Motor neuron (in vitro differentiated cells): ENCODE results near the gene ADAMTS8. TPM values are rescaled to one million over a fixed set of nuclear protein-coding genes. Genes with fewer than 3 reads are reported as not detected.

Experiments
- ATAC-seq, 8 experiments: fragments of 200-7000 bp; cut with Tn5 transposase; replicated peaks in 6 of 8; 2 replicates each; pipeline ENCODE4 v1.8.0; 2021; ENCODE audit warnings: mild to moderate bottlenecking in 8 of 8, moderate library complexity in 8 of 8
- H3K27ac ChIP-seq, 2 donors: fragments of 250-450 bp; sonication (Bioruptor Pico); 2 replicates each; pipeline ENCODE4 v1.9.0; 2021; ENCODE audit warnings: antibody characterized with exemption in 2 of 2, mild to moderate bottlenecking in 2 of 2, moderate library complexity in 1 of 2
- H3K4me1 ChIP-seq, 2 donors: fragments of 250-450 bp; sonication (Bioruptor Pico); replicated peaks in 1 of 2; 2 replicates each; pipeline ENCODE4 v1.6.1; 2021; ENCODE audit warnings: antibody characterized with exemption in 2 of 2, mild to moderate bottlenecking in 2 of 2, moderate library complexity in 1 of 2
- H3K4me3 ChIP-seq, 5 donors: fragments of 250-450 bp; sonication (Bioruptor Pico); 2 replicates each; pipeline ENCODE4 v1.9.0; 2021; ENCODE audit warnings: antibody characterized with exemption in 5 of 5, mild to moderate bottlenecking in 5 of 5, moderate library complexity in 4 of 5
- WGBS, 10 experiments: fragments of 450-650 bp; shearing (Covaris generic); methylation state at CpG; one replicate each; pipeline ENCODE4 v1.0.0; 2022; 5-methylcytosine and 5-hydroxymethylcytosine counted together
- in situ Hi-C, 9 experiments: fragments of 400-800 bp; cut with MboI; loops; one replicate each; pipeline ENCODE4 v1.15.0; 2021; ENCODE audit warnings: low sequenced_read_pairs in 9 of 9, low pct_unique_long_range_greater_than_20kb in 2 of 9; ENCODE audit not compliant: unreplicated experiment in 9 of 9
- total RNA-seq, 8 experiments: library from RNA; unstranded; fragments of 300-600 nt; gene quantifications; 2 replicates each; pipeline versions ENCODE4 v1.2.3 to v1.2.4, GENCODE V29; 2022

Gene ADAMTS8
- total RNA-seq, 8 experiments from 2014 or later: 0.05 to 2.1 (median 0.22) TPM

- Histone ChIP-seq H3K4me1 (peaks cover 3 to 7% of the 10 kb centered on the region in 2 donors), H3K4me3 (no peak overlapping the region), H3K27ac (no peak overlapping the region)
- 0 to 100% (median 78%) methylated on average over 1 to 3 of the region's 3 CpGs for WGBS, 10 experiments
- in situ Hi-C loops: loop anchor here in 7 of 9 experiments (10.0 to 25.0 kb wide), 4 partner anchors 215 to 435 kb away; no protein-coding TSS in a partner anchor
- no peak for ATAC-seq
These were observed 1.6 kb upstream of the ADAMTS8 start for GRCh38 chr11:130429983-130430382.

- ATAC-seq: no peak
- Histone ChIP-seq H3K4me3 (no peak overlapping the region), H3K4me1 (peaks cover 3 to 7% of the 10 kb centered on the region in 2 donors), H3K27ac (no peak overlapping the region)
- in situ Hi-C loops: loop anchor here in 5 of 9 experiments (10.0 to 25.0 kb wide), 3 partner anchors 214 to 433 kb away; no protein-coding TSS in a partner anchor
- WGBS, 10 experiments: 60 to 100% (median 94%) methylated on average over 1 to 2 of the region's 2 CpGs; no CpG with 5 or more reads in 7 of the 10 experiments
These were observed 792 bp upstream of the ADAMTS8 start for GRCh38 chr11:130429120-130429681.

- peak overlapping the region; percentile 27 to 45 (median 38) for H3K4me3 ChIP-seq
- no peak overlapping the region for H3K27ac ChIP-seq
- peak; percentile 13 to 66 (median 49) for ATAC-seq
- H3K4me1 ChIP-seq: peaks cover 3 to 7% of the 10 kb centered on the region in 2 donors
- WGBS, 10 experiments: 4 to 20% methylated on average over 1 to 5 of the region's 84 CpGs; no CpG with 5 or more reads in 8 of the 10 experiments
- in situ Hi-C loops: loop anchor here in 5 of 9 experiments (10.0 to 25.0 kb wide), 3 partner anchors 213 to 435 kb away; no protein-coding TSS in a partner anchor
These were observed 661 bp downstream of the ADAMTS8 start for GRCh38 chr11:130427581-130428315.

GRCh38 chr11:130426837-130427341 lies 1.5 kb downstream of the ADAMTS8 start:
- ATAC-seq: no peak
- H3K27ac ChIP-seq: no peak overlapping the region
- in situ Hi-C loops: loop anchor here in 5 of 9 experiments (10.0 to 25.0 kb wide), 3 partner anchors 212 to 435 kb away; no protein-coding TSS in a partner anchor

GRCh38 chr11:130426223-130426836 lies 2.1 kb downstream of the ADAMTS8 start:
- H3K4me3 ChIP-seq: no peak overlapping the region
- in situ Hi-C loops: loop anchor here in 5 of 9 experiments (10.0 to 25.0 kb wide), 3 partner anchors 212 to 436 kb away; no protein-coding TSS in a partner anchor
- H3K4me1 ChIP-seq: peaks cover 3 to 7% of the 10 kb centered on the region in 2 donors
- 0 to 90% (median 77%) methylated on average over 1 to 4 of the region's 5 CpGs; no CpG with 5 or more reads in 3 of the 10 experiments for WGBS, 10 experiments
- no peak overlapping the region for H3K27ac ChIP-seq
- ATAC-seq: no peak

More at GRCh38 chr11:130426837-130427341, 1.5 kb downstream of the ADAMTS8 start:
- 0 to 72% (median 52%) methylated on average over 2 to 15 of the region's 18 CpGs; no CpG with 5 or more reads in 4 of the 10 experiments for WGBS, 10 experiments
- peaks cover 3 to 7% of the 10 kb centered on the region in 2 donors for H3K4me1 ChIP-seq
- H3K4me3 ChIP-seq: no peak overlapping the region

- WGBS, 10 experiments: 59 to 100% (median 83%) methylated on average over 1 to 5 of the region's 8 CpGs; no CpG with 5 or more reads in 3 of the 10 experiments
- in situ Hi-C loops: loop anchor here in 5 of 9 experiments (10.0 to 25.0 kb wide), 3 partner anchors 210 to 437 kb away; no protein-coding TSS in a partner anchor
- no peak for ATAC-seq
- Histone ChIP-seq H3K4me3 (no peak overlapping the region), H3K27ac (no peak overlapping the region), H3K4me1 (peaks cover 3 to 7% of the 10 kb centered on the region in 2 donors)
These were observed 3.3 kb downstream of the ADAMTS8 start for GRCh38 chr11:130425156-130425555.

GRCh38 chr11:130424613-130425140 lies 3.7 kb downstream of the ADAMTS8 start:
- WGBS, 10 experiments: 50 to 100% (median 92%) methylated on average over 2 to 4 of the region's 14 CpGs; no CpG with 5 or more reads in 4 of the 10 experiments
- in situ Hi-C loops: loop anchor here in 7 of 9 experiments (10.0 to 25.0 kb wide), 4 partner anchors 210 to 438 kb away; no protein-coding TSS in a partner anchor
- H3K27ac ChIP-seq: no peak overlapping the region

GRCh38 chr11:130423541-130424142 lies 4.8 kb downstream of the ADAMTS8 start:
- in situ Hi-C loops: loop anchor here in 4 of 9 experiments (10.0 to 25.0 kb wide), 2 partner anchors 209 to 211 kb away; no protein-coding TSS in a partner anchor
- 40 to 88% (median 80%) methylated on average over 1 to 7 of the region's 16 CpGs; no CpG with 5 or more reads in 3 of the 10 experiments for WGBS, 10 experiments

More at GRCh38 chr11:130424613-130425140, 3.7 kb downstream of the ADAMTS8 start:
- H3K4me3 ChIP-seq: no peak overlapping the region
- peaks cover 3 to 7% of the 10 kb centered on the region in 2 donors for H3K4me1 ChIP-seq
- no peak for ATAC-seq

GRCh38 chr11:130422251-130422995 lies 6.0 kb downstream of the ADAMTS8 start:
- H3K4me1 ChIP-seq: no peaks in the 10 kb centered on the region
- in situ Hi-C loops: loop anchor here in 4 of 9 experiments (10.0 to 25.0 kb wide), 2 partner anchors 208 to 210 kb away; no protein-coding TSS in a partner anchor
- H3K27ac ChIP-seq: no peak overlapping the region
- no peak for ATAC-seq
- no peak overlapping the region for H3K4me3 ChIP-seq
- 33 to 100% (median 85%) methylated on average over 1 to 16 of the region's 22 CpGs; no CpG with 5 or more reads in 1 of the 10 experiments for WGBS, 10 experiments

More at GRCh38 chr11:130423541-130424142, 4.8 kb downstream of the ADAMTS8 start:
- no peak overlapping the region for H3K27ac ChIP-seq
- H3K4me3 ChIP-seq: no peak overlapping the region
- no peak for ATAC-seq
- H3K4me1 ChIP-seq: peaks cover 3 to 6% of the 10 kb centered on the region in 2 donors

- 40 to 100% (median 83%) methylated on average over 1 to 8 of the region's 8 CpGs; no CpG with 5 or more reads in 3 of the 10 experiments for WGBS, 10 experiments
- no peak for ATAC-seq
- no peak overlapping the region for H3K4me3 ChIP-seq
- H3K27ac ChIP-seq: no peak overlapping the region
- no peaks in the 10 kb centered on the region for H3K4me1 ChIP-seq
- in situ Hi-C loops: loop anchor here in 4 of 9 experiments (10.0 to 25.0 kb wide), 2 partner anchors 207 to 209 kb away; no protein-coding TSS in a partner anchor
These were observed 6.7 kb downstream of the ADAMTS8 start for GRCh38 chr11:130421697-130422096.

- WGBS, 10 experiments: 50 to 100% (median 80%) methylated on average over 1 to 6 of the region's 7 CpGs; no CpG with 5 or more reads in 3 of the 10 experiments
- H3K27ac ChIP-seq: no peak overlapping the region
- in situ Hi-C loops: loop anchor here in 4 of 9 experiments (10.0 to 25.0 kb wide), 2 partner anchors 206 to 209 kb away; no protein-coding TSS in a partner anchor
- H3K4me3 ChIP-seq: no peak overlapping the region
- ATAC-seq: no peak
- H3K4me1 ChIP-seq: no peaks in the 10 kb centered on the region
These were observed 7.2 kb downstream of the ADAMTS8 start for GRCh38 chr11:130421199-130421585.
